HepG2 (cell line): Measurements from ENCODE around the gene JSRP1. TPM values are rescaled to one million over a fixed set of nuclear protein-coding genes. Genes with fewer than 3 reads are reported as not detected.

ENCODE experiments used
- CEBPB ChIP-seq: IDR thresholded peaks from 2 replicates; pipeline ENCODE4 v1.6.1; 2011; ENCODE audit warnings: low read depth, low read length, improper control_type of control experiment, borderline replicate concordance
- CREB1 ChIP-seq, 2 experiments: fragments of 450-650 bp in 1 of 2; IDR thresholded peaks; 2 replicates each; pipeline ENCODE4 v1.6.1; 2016 to 2017; ENCODE audit warnings: control low read depth in 1 of 2, mild to moderate bottlenecking in 1 of 2, missing compliant biosample characterization in 1 of 2, missing genetic modification characterization in 1 of 2
- GABPB1 ChIP-seq: IDR thresholded peaks from 2 replicates; pipeline ENCODE4 v1.6.1; 2016; ENCODE audit warnings: mild to moderate bottlenecking, missing genetic modification reagents, moderate library complexity, missing compliant biosample characterization
- HNRNPL ChIP-seq: fragments of 200-400 bp; formaldehyde crosslinking; IDR thresholded peaks from 2 replicates; pipeline ENCODE4 v1.6.1; 2017; ENCODE audit warnings: mild to moderate bottlenecking, low read depth, low read length
- IKZF4 ChIP-seq: sonication (generic); formaldehyde crosslinking; IDR thresholded peaks from 2 replicates; pipeline ENCODE4 v1.5.1; 2020; ENCODE audit warnings: borderline replicate concordance, mild to moderate bottlenecking, low read depth, missing genetic modification reagents; ENCODE audit errors: not compliant biosample characterization
- MTA1 ChIP-seq: sonication (generic); formaldehyde crosslinking; IDR thresholded peaks from 2 replicates; pipeline ENCODE4 v1.4.0; 2020; ENCODE audit warnings: missing genetic modification reagents, mild to moderate bottlenecking, borderline replicate concordance
- MXI1 ChIP-seq: IDR thresholded peaks from 3 replicates; pipeline ENCODE4 v1.6.1; 2012; ENCODE audit warnings: low read depth, low read length, inconsistent platforms, borderline replicate concordance
- NONO ChIP-seq, 2 experiments: fragments of 450-650 bp in 1 of 2; sonication (generic) in 1 of 2; formaldehyde crosslinking in 1 of 2; IDR thresholded peaks in 1 of 2; conservative IDR thresholded peaks in 1 of 2; 2 replicates each; pipeline versions ENCODE4 v1.6.1 to v1.8.0; 2017 to 2022; ENCODE audit warnings: mild to moderate bottlenecking in 1 of 2, missing genetic modification reagents in 1 of 2, moderate library complexity in 1 of 2
- PPARG ChIP-seq: conservative IDR thresholded peaks from 2 replicates; pipeline ENCODE4 v1.6.1; 2016; ENCODE audit warnings: missing biosample characterization, missing genetic modification reagents
- RFXAP ChIP-seq: sonication (generic); formaldehyde crosslinking; IDR thresholded peaks from 2 replicates; pipeline ENCODE4 v1.4.0; 2020; ENCODE audit warnings: missing genetic modification reagents, borderline replicate concordance
- SP1 ChIP-seq, 2 experiments: fragments of 450-650 bp in 1 of 2; sonication (generic) in 1 of 2; formaldehyde crosslinking in 1 of 2; IDR thresholded peaks; 2 replicates each; pipeline versions ENCODE4 v1.4.0 to v1.6.1; 2016 to 2020; ENCODE audit warnings: missing genetic modification reagents in 1 of 2
- STAG1 ChIP-seq: sonication (generic); formaldehyde crosslinking; IDR thresholded peaks from 2 replicates; pipeline ENCODE4 v1.4.0; 2020; ENCODE audit warnings: missing genetic modification reagents
- TFAP4 ChIP-seq: sonication (generic); IDR thresholded peaks from 2 replicates; pipeline ENCODE4 v1.6.1; 2016; ENCODE audit warnings: low read depth, borderline replicate concordance
- ZBTB21 ChIP-seq: sonication (generic); formaldehyde crosslinking; IDR thresholded peaks from 2 replicates; pipeline ENCODE4 v1.4.0; 2020; ENCODE audit warnings: missing genetic modification reagents
- ZKSCAN5 ChIP-seq: sonication (generic); formaldehyde crosslinking; IDR thresholded peaks from 2 replicates; pipeline ENCODE4 v1.5.1; 2020; ENCODE audit warnings: mild to moderate bottlenecking, missing genetic modification reagents
- ZNF143 ChIP-seq: sonication (generic); formaldehyde crosslinking; IDR thresholded peaks from 2 replicates; pipeline ENCODE4 v1.4.0; 2020; ENCODE audit warnings: missing genetic modification reagents
- ZNF205 ChIP-seq: IDR thresholded peaks from 2 replicates; pipeline ENCODE4 v1.6.1; 2018; ENCODE audit warnings: missing biosample characterization, missing genetic modification reagents
- ZNF251 ChIP-seq: sonication (generic); formaldehyde crosslinking; IDR thresholded peaks from 2 replicates; pipeline ENCODE4 v1.9.0; 2021; ENCODE audit warnings: mild to moderate bottlenecking, missing genetic modification reagents
- ZNF720 ChIP-seq: sonication (generic); formaldehyde crosslinking; IDR thresholded peaks from 2 replicates; pipeline ENCODE4 v1.4.0; 2020; ENCODE audit warnings: missing genetic modification reagents
- polyA plus RNA-seq, 8 experiments: library from polyadenylated mRNA; depleted of rRNA in 3 of 8; stranded (reverse) in 7 of 8; unstranded in 1 of 8; fragments of >200 nt; fragmentation: Illumina TruSeq in 4 of 8; extraction: Trizol in 4 of 8; gene quantifications; 2 replicates each; pipeline versions ENCODE4 v1.2.1 to v1.2.3, GENCODE V29; 2011 to 2016; ENCODE audit warnings: low read depth in 4 of 8, missing spikeins in 1 of 8, mixed read lengths in 1 of 8; ENCODE audit not compliant: insufficient read depth in 1 of 8
- total RNA-seq, 5 experiments: library from RNA; depleted of rRNA; stranded (reverse); fragments of >200 nt; fragmentation: Illumina TruSeq; extraction: Trizol; gene quantifications; 2 replicates each; pipeline ENCODE4 v1.2.3, GENCODE V29; 2016; ENCODE audit warnings: low read depth in 1 of 5
- TF ChIP-seq, protein P1 (sequence below): sonication (generic); formaldehyde crosslinking; IDR thresholded peaks from 2 replicates; pipeline ENCODE4 v1.4.0; 2020; ENCODE audit warnings: missing genetic modification reagents, borderline replicate concordance
- TF ChIP-seq, protein P2 (sequence below): sonication (generic); formaldehyde crosslinking; IDR thresholded peaks from 2 replicates; pipeline ENCODE4 v1.4.0; 2020; ENCODE audit warnings: low read depth, mild to moderate bottlenecking, missing genetic modification reagents

Gene JSRP1
- total and polyA plus RNA-seq, 2 of the 13 experiments (the other 11 are each of a cell fraction or from before 2014, with no cell fraction given), result 0.16 to 0.38 TPM

GRCh38 chr19:2253106-2254063 lies 2.8 kb downstream of the JSRP1 start (continued):
- TF ChIP-seq ZNF143 (CRISPR knock-in tag) (no peak), ZNF205 (CRISPR knock-in tag) (peak; percentile 95), ZNF720 (CRISPR knock-in tag) (no peak), ZNF251 (CRISPR knock-in tag) (no peak), SP1 (IDR thresholded peaks at IDR 0.05) (no peak), SP1 (CRISPR knock-in tag; IDR thresholded peaks at IDR 0.05) (no peak), GABPB1 (CRISPR knock-in tag) (peak; percentile 70), HNRNPL (peak; percentile 58; the same call in 1 of the 2 replicates), CREB1 (IDR thresholded peaks at IDR 0.05) (no peak), CREB1 (CRISPR knock-in tag; IDR thresholded peaks at IDR 0.05) (no peak), MTA1 (peak; percentile 22), PPARG (CRISPR knock-in tag) (no peak), MXI1 (peak; percentile 54; the same call in 1 of the 3 replicates), ZKSCAN5 (CRISPR knock-in tag) (no peak), IKZF4 (no peak), CEBPB (peak; percentile 69), NONO (IDR thresholded peaks at IDR 0.05) (no peak), NONO (CRISPR knock-in tag; conservative IDR thresholded peaks at IDR 0.05) (0 out of 2 replicates have a peak, but pooled peaks have one; percentile 24), STAG1 (CRISPR knock-in tag) (peak; percentile 56), ZBTB21 (CRISPR knock-in tag) (no peak), RFXAP (CRISPR knock-in tag) (no peak), TFAP4 (no peak)
- TF ChIP-seq, protein P1, sequence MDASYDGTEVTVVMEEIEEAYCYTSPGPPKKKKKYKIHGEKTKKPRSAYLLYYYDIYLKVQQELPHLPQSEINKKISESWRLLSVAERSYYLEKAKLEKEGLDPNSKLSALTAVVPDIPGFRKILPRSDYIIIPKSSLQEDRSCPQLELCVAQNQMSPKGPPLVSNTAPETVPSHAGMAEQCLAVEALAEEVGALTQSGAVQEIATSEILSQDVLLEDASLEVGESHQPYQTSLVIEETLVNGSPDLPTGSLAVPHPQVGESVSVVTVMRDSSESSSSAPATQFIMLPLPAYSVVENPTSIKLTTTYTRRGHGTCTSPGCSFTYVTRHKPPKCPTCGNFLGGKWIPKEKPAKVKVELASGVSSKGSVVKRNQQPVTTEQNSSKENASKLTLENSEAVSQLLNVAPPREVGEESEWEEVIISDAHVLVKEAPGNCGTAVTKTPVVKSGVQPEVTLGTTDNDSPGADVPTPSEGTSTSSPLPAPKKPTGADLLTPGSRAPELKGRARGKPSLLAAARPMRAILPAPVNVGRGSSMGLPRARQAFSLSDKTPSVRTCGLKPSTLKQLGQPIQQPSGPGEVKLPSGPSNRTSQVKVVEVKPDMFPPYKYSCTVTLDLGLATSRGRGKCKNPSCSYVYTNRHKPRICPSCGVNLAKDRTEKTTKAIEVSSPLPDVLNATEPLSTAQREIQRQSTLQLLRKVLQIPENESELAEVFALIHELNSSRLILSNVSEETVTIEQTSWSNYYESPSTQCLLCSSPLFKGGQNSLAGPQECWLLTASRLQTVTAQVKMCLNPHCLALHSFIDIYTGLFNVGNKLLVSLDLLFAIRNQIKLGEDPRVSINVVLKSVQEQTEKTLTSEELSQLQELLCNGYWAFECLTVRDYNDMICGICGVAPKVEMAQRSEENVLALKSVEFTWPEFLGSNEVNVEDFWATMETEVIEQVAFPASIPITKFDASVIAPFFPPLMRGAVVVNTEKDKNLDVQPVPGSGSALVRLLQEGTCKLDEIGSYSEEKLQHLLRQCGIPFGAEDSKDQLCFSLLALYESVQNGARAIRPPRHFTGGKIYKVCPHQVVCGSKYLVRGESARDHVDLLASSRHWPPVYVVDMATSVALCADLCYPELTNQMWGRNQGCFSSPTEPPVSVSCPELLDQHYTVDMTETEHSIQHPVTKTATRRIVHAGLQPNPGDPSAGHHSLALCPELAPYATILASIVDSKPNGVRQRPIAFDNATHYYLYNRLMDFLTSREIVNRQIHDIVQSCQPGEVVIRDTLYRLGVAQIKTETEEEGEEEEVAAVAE (CRISPR knock-in tag), result no peak
- TF ChIP-seq, protein P2, sequence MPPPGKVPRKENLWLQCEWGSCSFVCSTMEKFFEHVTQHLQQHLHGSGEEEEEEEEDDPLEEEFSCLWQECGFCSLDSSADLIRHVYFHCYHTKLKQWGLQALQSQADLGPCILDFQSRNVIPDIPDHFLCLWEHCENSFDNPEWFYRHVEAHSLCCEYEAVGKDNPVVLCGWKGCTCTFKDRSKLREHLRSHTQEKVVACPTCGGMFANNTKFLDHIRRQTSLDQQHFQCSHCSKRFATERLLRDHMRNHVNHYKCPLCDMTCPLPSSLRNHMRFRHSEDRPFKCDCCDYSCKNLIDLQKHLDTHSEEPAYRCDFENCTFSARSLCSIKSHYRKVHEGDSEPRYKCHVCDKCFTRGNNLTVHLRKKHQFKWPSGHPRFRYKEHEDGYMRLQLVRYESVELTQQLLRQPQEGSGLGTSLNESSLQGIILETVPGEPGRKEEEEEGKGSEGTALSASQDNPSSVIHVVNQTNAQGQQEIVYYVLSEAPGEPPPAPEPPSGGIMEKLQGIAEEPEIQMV (CRISPR knock-in tag), result no peak
